PC-9 (cell line): ENCODE results near the gene SLAIN2.

ENCODE experiments used
- EZH2 ChIP-seq: fragments of 200-600 bp; sonication (generic); IDR thresholded peaks from 2 replicates; pipeline ENCODE4 v1.8.0; 2017; ENCODE audit warnings: antibody characterized with exemption, low read depth
- TF ChIP-seq, protein P1 (sequence below): fragments of 200-600 bp; sonication (generic); conservative IDR thresholded peaks from 2 replicates; pipeline ENCODE4 v1.6.1; 2017; ENCODE audit warnings: mixed run types, antibody characterized with exemption, mild to moderate bottlenecking, moderate library complexity

DNA sequence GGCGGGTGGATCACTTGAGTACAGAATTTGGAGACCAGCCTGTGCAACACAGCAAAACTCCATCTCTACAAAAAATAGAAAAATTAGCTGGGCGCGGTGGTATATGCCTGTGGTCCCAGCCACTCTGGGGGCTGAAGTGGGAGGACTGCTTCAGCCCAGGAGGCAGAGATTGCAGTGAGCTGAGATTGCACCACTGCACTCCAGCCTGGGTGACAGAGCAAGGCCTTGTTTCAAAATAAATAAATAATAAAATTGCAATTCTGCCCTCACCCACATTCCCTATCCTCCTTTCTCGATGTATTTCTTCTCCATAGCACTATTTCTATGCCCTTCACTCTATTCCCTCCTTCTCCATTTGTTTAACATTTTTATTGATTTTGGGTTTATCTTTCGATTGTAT lies 8.7 kb upstream of the SLAIN2 start:
- TF ChIP-seq, protein P1, sequence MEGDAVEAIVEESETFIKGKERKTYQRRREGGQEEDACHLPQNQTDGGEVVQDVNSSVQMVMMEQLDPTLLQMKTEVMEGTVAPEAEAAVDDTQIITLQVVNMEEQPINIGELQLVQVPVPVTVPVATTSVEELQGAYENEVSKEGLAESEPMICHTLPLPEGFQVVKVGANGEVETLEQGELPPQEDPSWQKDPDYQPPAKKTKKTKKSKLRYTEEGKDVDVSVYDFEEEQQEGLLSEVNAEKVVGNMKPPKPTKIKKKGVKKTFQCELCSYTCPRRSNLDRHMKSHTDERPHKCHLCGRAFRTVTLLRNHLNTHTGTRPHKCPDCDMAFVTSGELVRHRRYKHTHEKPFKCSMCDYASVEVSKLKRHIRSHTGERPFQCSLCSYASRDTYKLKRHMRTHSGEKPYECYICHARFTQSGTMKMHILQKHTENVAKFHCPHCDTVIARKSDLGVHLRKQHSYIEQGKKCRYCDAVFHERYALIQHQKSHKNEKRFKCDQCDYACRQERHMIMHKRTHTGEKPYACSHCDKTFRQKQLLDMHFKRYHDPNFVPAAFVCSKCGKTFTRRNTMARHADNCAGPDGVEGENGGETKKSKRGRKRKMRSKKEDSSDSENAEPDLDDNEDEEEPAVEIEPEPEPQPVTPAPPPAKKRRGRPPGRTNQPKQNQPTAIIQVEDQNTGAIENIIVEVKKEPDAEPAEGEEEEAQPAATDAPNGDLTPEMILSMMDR, result no peak
- TF ChIP-seq EZH2, result no peak
